AG04450 (cell line): ENCODE results near the gene GGT5. TPM values are rescaled to one million over a fixed set of nuclear protein-coding genes. Genes with fewer than 3 reads are reported as not detected.
"Not testable (repeated sequence)": the region's sequence is repeated elsewhere in the genome, so short reads cannot be mapped to it uniquely, and the experiment has no call there.

Experiments used
- CTCF ChIA-PET: fragments of 300-600, 350-600 bp; formaldehyde crosslinking; extraction: SDS; loops from one replicate; lab custom pipeline; 2022; ENCODE audit warnings: antibody characterized with exemption, inconsistent platforms; lab: Charles Lee
- POLR2A ChIA-PET: fragments of 350-600 bp; formaldehyde crosslinking; extraction: SDS; loops from one replicate; lab custom pipeline; 2021; ENCODE audit warnings: antibody characterized with exemption, inconsistent platforms; lab: Yijun Ruan, JAX
- DNase-seq: peaks from one replicate; pipeline ENCODE4 v3.0.0-alpha.2; 2011; ENCODE audit warnings: low read depth, low spot score
- H3K27ac ChIP-seq: one replicate; pipeline ENCODE4 v1.5.1; 2012; ENCODE audit warnings: low read depth, low read length, control low read depth
- H3K27me3 ChIP-seq: one replicate; pipeline ENCODE4 v1.6.0; 2012; ENCODE audit warnings: low read length; ENCODE audit not compliant: control insufficient read depth, insufficient read depth
- H3K4me3 ChIP-seq: 2 replicates; pipeline ENCODE4 v1.5.1; 2011; ENCODE audit warnings: mild to moderate bottlenecking, low read depth, low read length, control low read depth
- H3K9me3 ChIP-seq: 2 replicates; pipeline ENCODE4 v1.5.1; 2012; ENCODE audit warnings: low read length; ENCODE audit not compliant: control insufficient read depth, insufficient read depth
- CTCF ChIP-seq: IDR thresholded peaks from 2 replicates; pipeline ENCODE4 v1.5.1; 2011; ENCODE audit warnings: low read depth, low read length, control low read depth, inconsistent platforms
- polyA plus RNA-seq: library from polyadenylated mRNA; depleted of rRNA; stranded (reverse); fragments of >200 nt; gene quantifications from 2 replicates; pipeline ENCODE4 v1.2.3, GENCODE V29; 2011

The GGT5 gene
- polyA plus RNA-seq, 1 experiment = 4.4 TPM

- TF ChIP-seq CTCF = no peak
- POLR2A ChIA-PET = no interaction called here
- no peak overlapping the region for H3K4me3 ChIP-seq
- no peak overlapping the region for H3K27ac ChIP-seq
- H3K9me3 ChIP-seq = peaks cover 3% of the 10 kb centered on the region; the same call in 1 of the 2 replicates
- CTCF ChIA-PET = interaction anchor here (0.6 to 1.1 kb wide), 3 partner anchors 19 to 25 kb away, joined by 3 to 4 read pairs (median 3); no protein-coding TSS in a partner anchor
- no peaks in the 10 kb centered on the region for H3K27me3 ChIP-seq
- DNase-seq = no peak
Observed at GRCh38 chr22:24209016-24209415, 35.9 kb downstream of the GGT5 start.

- no peak for TF ChIP-seq CTCF
- POLR2A ChIA-PET = interaction anchor here (0.6 to 1.8 kb wide), 6 partner anchors 8 to 148 kb away, joined by 3 to 8 read pairs (median 4); partner anchors contain the start of gene GGT5
- CTCF ChIA-PET = interaction anchor here (0.6 to 1.3 kb wide), 4 partner anchors 18 to 39 kb away, joined by 3 to 4 read pairs (median 3); no protein-coding TSS in a partner anchor
Observed at GRCh38 chr22:24208012-24208749, 36.7 kb downstream of the GGT5 start.

GRCh38 chr22:24207264-24208011 lies 37.4 kb downstream of the GGT5 start:
- Histone ChIP-seq H3K4me3 (no peak overlapping the region), H3K27me3 (no peaks in the 10 kb centered on the region), H3K9me3 (peaks cover 3% of the 10 kb centered on the region; the same call in 1 of the 2 replicates), H3K27ac (peak overlapping the region; percentile 96)
- ChIA-PET CTCF (interaction anchor here (1.3 kb wide), 1 partner anchor 40 kb away, joined by 3 read pairs; no protein-coding TSS in a partner anchor), POLR2A (interaction anchor here (0.6 to 1.8 kb wide), 6 partner anchors 8 to 147 kb away, joined by 3 to 8 read pairs (median 4); partner anchors contain the start of gene GGT5)
- DNase-seq = no peak
- no peak for TF ChIP-seq CTCF

More at GRCh38 chr22:24208012-24208749, 36.7 kb downstream of the GGT5 start:
- no peaks in the 10 kb centered on the region for H3K27me3 ChIP-seq
- H3K27ac ChIP-seq = peak overlapping the region; percentile 66
- peak; percentile 93 for DNase-seq
- no peak overlapping the region for H3K4me3 ChIP-seq
- peaks cover 3% of the 10 kb centered on the region; the same call in 1 of the 2 replicates for H3K9me3 ChIP-seq

GRCh38 chr22:24206460-24207263 lies 38.2 kb downstream of the GGT5 start:
- CTCF ChIA-PET = interaction anchor here (0.6 to 1.3 kb wide), 3 partner anchors 41 to 102 kb away, joined by 3 to 4 read pairs (median 3); no protein-coding TSS in a partner anchor
- POLR2A ChIA-PET = interaction anchor here (0.6 to 1.8 kb wide), 2 partner anchors 25 to 39 kb away, joined by 5 to 7 read pairs; partner anchors contain the start of gene GGT5

More at GRCh38 chr22:24206460-24207263, 38.2 kb downstream of the GGT5 start:
- H3K4me3 ChIP-seq, H3K27me3 ChIP-seq, DNase-seq, H3K9me3 ChIP-seq: not testable (repeated sequence)
- H3K27ac ChIP-seq = peak overlapping the region; percentile 96
